ENCODE results near the gene MC2R. TPM values are rescaled to one million over a fixed set of nuclear protein-coding genes. Genes with fewer than 3 reads are reported as not detected.

The MC2R gene
- total and polyA plus RNA-seq, 2 of the 8 experiments (the other 6 are each of a cell fraction or from before 2014, with no cell fraction given): not detected

GRCh38 chr18:13934058-13934457, 18.7 kb upstream of the MC2R start:
- Histone ChIP-seq H3K27ac (ENCODE audit: low read depth, low read length) (no peak overlapping the region), H2AFZ (ENCODE audit: low read length) (no peak overlapping the region), H3K27me3 (replicated peaks in 1 of 4; ENCODE audit: control insufficient read depth in 3 of 4, extremely low read depth in 1 of 4, insufficient read depth in 3 of 4, low read length in 3 of 4) (peaks cover 0 to 2% (median 0%) of the 10 kb centered on the region in 4 experiments; a peak in 1 of 7 replicates), H3K23me2 (ENCODE audit: low read depth, low read length) (no peaks in the 10 kb centered on the region), H2BK120ac (replicated peaks; ENCODE audit: low read depth, low read length) (no peak overlapping the region), H2BK15ac (ENCODE audit: low read length) (no peak overlapping the region), H3K9ac (replicated peaks in 1 of 4; ENCODE audit: extremely low read depth in 1 of 4, low read depth in 3 of 4, low read length in 3 of 4) (no peak overlapping the region), H4K5ac (ENCODE audit: insufficient read length, low read depth, low read length) (no peak overlapping the region), H3K18ac (ENCODE audit: extremely low read depth, low read length) (no peak overlapping the region), H4K8ac (ENCODE audit: extremely low read depth, insufficient read depth, low read length) (no peak overlapping the region), H3K79me2 (ENCODE audit: control insufficient read depth in 1 of 2, insufficient read depth in 2 of 2, low read length in 2 of 2) (no peaks in the 10 kb centered on the region), H4K20me1 (replicated peaks in 1 of 2; ENCODE audit: control insufficient read depth in 1 of 2, insufficient read depth in 2 of 2, low read length in 2 of 2) (no peaks in the 10 kb centered on the region), H2AK5ac (ENCODE audit: low read depth, low read length) (no peak overlapping the region), H2BK20ac (ENCODE audit: low read length) (no peak overlapping the region), H3K14ac (ENCODE audit: insufficient read length) (no peak overlapping the region), H3K9me3 (ENCODE audit: insufficient read depth in 2 of 2, low read depth in 1 of 2, low read length in 1 of 2) (peaks cover 3 to 7% of the 10 kb centered on the region in 2 experiments; a peak in 3 of 4 replicates), H3K4me3 (ENCODE audit: extremely low read depth in 1 of 4, insufficient read depth in 2 of 4, low read depth in 3 of 4, low read length in 4 of 4) (no peak overlapping the region), H3K36me3 (ENCODE audit: control insufficient read depth in 2 of 4, insufficient read depth in 4 of 4, low read length in 3 of 4) (no peaks in the 10 kb centered on the region), H3K23ac (ENCODE audit: insufficient read length) (no peak overlapping the region), H3K4ac (replicated peaks; ENCODE audit: insufficient read length, low read depth, low read length) (no peak overlapping the region), H3K56ac (replicated peaks; ENCODE audit: insufficient read length, low read depth, low read length) (no peak overlapping the region), H4K91ac (replicated peaks; ENCODE audit: insufficient read length, low read length) (no peak overlapping the region), H3K79me1 (ENCODE audit: low read depth, low read length) (no peaks in the 10 kb centered on the region), H2BK12ac (ENCODE audit: low read depth, low read length) (no peak overlapping the region), H3K4me1 (replicated peaks in 1 of 4; ENCODE audit: control insufficient read depth in 3 of 4, insufficient read depth in 4 of 4, low read length in 3 of 4) (peaks cover 3 to 14% (median 9%) of the 10 kb centered on the region in 4 experiments), H2BK5ac (ENCODE audit: low read depth, low read length) (no peak overlapping the region), H3K4me2 (ENCODE audit: insufficient read depth in 1 of 2, low read depth in 2 of 2, low read length in 2 of 2) (no peak overlapping the region)
- WGBS, 2 experiments (ENCODE audit: extremely low coverage in 1 of 2, insufficient coverage in 1 of 2, insufficient read length in 1 of 2, insufficient replicate concordance in 2 of 2, low coverage in 1 of 2, low lambda C conversion rate in 2 of 2, missing lambda C conversion rate in 1 of 2): 95% methylated on average over 3 of the region's 3 CpGs; no CpG with 5 or more reads in 1 of the 2 experiments
- no peak for TF ChIP-seq YY1 (IDR thresholded peaks at IDR 0.05; ENCODE audit: low read depth, low read length)
- TF ChIP-seq JUND (IDR thresholded peaks at IDR 0.05; ENCODE audit: low read length): no peak
- TF ChIP-seq TAF1 (IDR thresholded peaks at IDR 0.05; ENCODE audit: low read depth, low read length): no peak
- TF ChIP-seq POLR2A (IDR thresholded peaks at IDR 0.05; ENCODE audit: control extremely low read depth in 1 of 2, low read depth in 2 of 2, low read length in 2 of 2): no peak
- no peak for TF ChIP-seq NANOG (IDR thresholded peaks at IDR 0.05; ENCODE audit: insufficient read depth, low read depth, low read length, poor library complexity, severe bottlenecking)
- TF ChIP-seq HDAC6 (IDR thresholded peaks at IDR 0.05; ENCODE audit: low read depth, low read length): no peak
- ChIA-PET CTCF (ENCODE audit: partially characterized antibody) (interaction anchor here (1.0 to 1.8 kb wide), 3 partner anchors 13 to 140 kb away, joined by 3 to 4 read pairs (median 4); no protein-coding TSS in a partner anchor), POLR2A (ENCODE audit: partially characterized antibody) (no interaction called here)
- no peak for FAIRE-seq
- peak in 1 of 2 experiments; percentile 32 for DNase-seq (ENCODE audit: low read depth in 1 of 2, low spot score in 2 of 2)
